NCI-H2227 (cell line): ENCODE data around the gene SIK3.
"Not testable (repeated sequence)": the region's sequence is repeated elsewhere in the genome, so short reads cannot be mapped to it uniquely, and the experiment has no call there.

Experiments used
- DNase-seq: peaks from one replicate; lab custom pipeline; 2025; ENCODE audit not compliant: unreplicated experiment; lab: John Stamatoyannopoulos, UW

Gene SIK3

DNA sequence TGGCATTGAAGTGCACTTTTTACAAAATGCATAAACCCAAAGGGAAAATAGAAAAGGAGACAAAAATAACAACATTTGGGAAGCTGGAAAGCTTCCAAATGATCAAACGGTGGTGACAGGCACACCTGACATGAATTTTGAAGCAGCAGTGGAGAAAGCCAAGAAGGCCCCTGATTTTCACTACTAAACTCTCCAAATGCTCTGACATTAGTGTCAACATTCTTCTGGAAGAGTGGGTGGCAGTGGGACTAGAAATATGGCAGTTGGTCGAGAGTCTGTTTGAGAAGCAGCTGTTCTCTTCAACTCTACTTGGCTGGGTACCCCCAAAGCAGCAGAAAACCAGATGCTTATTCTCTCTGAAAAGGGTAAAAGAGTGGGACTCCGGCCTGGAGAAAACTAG, 294.2 kb downstream of the SIK3 start:
- DNase-seq: no peak

GRCh38 chr11:116801662-116802061, 296.6 kb downstream of the SIK3 start:
- DNase-seq: not testable (repeated sequence)

- DNase-seq: no peak
Observed at GRCh38 chr11:116800610-116801009, 297.6 kb downstream of the SIK3 start.

DNA sequence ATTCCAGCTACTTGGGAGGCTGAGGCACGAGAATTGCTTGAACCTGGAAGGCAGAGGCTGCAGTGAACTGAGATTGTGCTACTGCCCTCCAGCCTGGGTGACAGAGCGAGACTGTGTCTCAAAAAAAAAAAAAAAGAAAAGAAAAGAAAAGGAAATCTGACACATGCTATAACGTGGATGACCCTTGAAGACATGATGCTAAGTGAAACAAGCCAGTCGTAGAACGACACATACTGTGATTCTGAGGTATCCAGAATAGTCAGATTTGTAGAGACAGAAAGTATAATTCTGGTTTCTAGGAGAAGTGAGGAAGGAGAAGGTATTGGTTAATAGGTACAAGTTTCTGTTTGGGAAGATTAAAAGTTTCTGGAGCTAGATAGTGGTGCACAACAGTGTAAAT, 299.9 kb downstream of the SIK3 start:
- DNase-seq: no peak

DNA sequence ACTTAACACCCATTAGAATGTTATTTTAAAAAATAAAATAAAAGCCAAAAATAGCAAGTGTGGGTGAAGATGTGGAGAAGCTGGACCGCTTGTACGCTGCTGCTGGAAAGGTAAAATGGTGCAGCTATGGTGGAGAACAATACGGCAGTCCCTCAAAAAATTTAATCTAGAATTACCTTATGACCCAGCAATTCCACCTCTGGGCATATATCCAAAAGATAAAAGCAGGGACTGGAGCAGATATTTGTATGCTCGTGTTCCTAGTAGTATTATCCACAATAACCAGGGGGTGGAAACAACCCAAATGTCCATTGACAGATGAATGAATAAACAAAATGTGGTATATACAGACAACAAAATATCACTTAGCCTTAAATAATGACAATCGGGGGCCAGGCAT, 300.4 kb downstream of the SIK3 start:
- no peak for DNase-seq

- no peak for DNase-seq
Observed at GRCh38 chr11:116796548-116796947, 301.7 kb downstream of the SIK3 start.

DNA sequence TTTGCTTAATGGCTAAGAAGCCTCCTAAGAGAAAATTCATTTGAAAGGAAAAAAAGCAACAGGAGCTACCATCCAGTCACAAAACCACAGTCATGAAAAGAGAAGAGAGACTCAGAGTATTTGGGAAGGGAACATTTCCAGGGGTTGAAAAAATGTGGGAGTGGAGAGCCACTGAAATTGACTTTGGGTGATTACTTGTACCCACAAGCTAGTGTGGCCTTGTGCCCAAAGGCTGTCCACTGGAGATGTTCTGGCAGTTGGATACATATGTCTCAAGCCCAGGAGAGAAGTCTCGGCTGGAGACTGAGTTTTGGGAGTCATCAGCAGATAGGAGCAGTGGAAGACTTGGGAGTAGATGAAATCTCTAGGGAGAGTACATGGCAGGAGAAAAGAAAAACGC, 303.4 kb downstream of the SIK3 start:
- no peak for DNase-seq

DNA sequence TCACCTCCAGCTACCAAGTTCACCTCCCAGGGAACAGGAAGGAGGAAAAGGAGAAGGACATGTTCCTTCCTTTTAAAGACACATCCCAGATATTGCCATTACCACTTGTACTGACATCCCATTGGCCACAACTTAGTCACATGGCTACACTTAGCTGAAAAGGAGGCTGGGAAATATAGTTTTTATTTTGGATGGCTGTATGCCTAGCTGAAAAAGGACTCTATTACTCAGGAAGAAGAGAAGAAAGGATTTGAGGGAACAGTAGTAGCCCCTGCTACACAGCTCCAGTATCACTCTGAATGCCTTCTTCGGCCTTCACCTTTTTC, 304.5 kb downstream of the SIK3 start:
- DNase-seq: no peak
